Esophagus squamous epithelium (tissue), 4 donors: ENCODE measurements around the gene GALK2.
"Not testable (repeated sequence)": the region's sequence is repeated elsewhere in the genome, so short reads cannot be mapped to it uniquely, and the experiment has no call there.

Source experiments
- POLR2A ChIP-seq, 4 donors: fragments of 450-650 bp; IDR thresholded peaks; one replicate each; pipeline ENCODE4 v1.6.1; 2017; ENCODE audit warnings: antibody characterized with exemption in 4 of 4, mild to moderate bottlenecking in 4 of 4, moderate library complexity in 3 of 4
- TF ChIP-seq, protein P1 (sequence below), 6 experiments: fragments of 450-650 bp in 4 of 6; fragments of 200-600 bp in 2 of 6; sonication (generic) in 2 of 6; IDR thresholded peaks; one replicate each; pipeline ENCODE4 v1.5.1; 2016 to 2019; ENCODE audit warnings: antibody characterized with exemption in 6 of 6, mild to moderate bottlenecking in 4 of 6, moderate library complexity in 4 of 6

GRCh38 chr15:49183741-49184140 lies 13.7 kb downstream of the GALK2 start:
- TF ChIP-seq POLR2A (IDR thresholded peaks at IDR 0.05), result not testable (repeated sequence)
- TF ChIP-seq, protein P1, sequence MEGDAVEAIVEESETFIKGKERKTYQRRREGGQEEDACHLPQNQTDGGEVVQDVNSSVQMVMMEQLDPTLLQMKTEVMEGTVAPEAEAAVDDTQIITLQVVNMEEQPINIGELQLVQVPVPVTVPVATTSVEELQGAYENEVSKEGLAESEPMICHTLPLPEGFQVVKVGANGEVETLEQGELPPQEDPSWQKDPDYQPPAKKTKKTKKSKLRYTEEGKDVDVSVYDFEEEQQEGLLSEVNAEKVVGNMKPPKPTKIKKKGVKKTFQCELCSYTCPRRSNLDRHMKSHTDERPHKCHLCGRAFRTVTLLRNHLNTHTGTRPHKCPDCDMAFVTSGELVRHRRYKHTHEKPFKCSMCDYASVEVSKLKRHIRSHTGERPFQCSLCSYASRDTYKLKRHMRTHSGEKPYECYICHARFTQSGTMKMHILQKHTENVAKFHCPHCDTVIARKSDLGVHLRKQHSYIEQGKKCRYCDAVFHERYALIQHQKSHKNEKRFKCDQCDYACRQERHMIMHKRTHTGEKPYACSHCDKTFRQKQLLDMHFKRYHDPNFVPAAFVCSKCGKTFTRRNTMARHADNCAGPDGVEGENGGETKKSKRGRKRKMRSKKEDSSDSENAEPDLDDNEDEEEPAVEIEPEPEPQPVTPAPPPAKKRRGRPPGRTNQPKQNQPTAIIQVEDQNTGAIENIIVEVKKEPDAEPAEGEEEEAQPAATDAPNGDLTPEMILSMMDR (IDR thresholded peaks at IDR 0.05), result not testable (repeated sequence)
